ENCODE results near the gene SLC16A3.

SLC16A3 gene

GRCh38 chr17:82263641-82264040 is 34.8 kb downstream of the SLC16A3 start:
- Histone ChIP-seq H3K27ac (ENCODE audit: extremely low read depth, low read depth, low read length) (no peak overlapping the region), H3K9me3 (ENCODE audit: control insufficient read depth, insufficient read depth, low read depth, low read length) (no peaks in the 10 kb centered on the region), H3K36me3 (ENCODE audit: control insufficient read depth in 2 of 2, insufficient read depth in 1 of 2, low read length in 2 of 2) (peaks cover 59 to 98% of the 10 kb centered on the region in 2 experiments), H3K4me3 (ENCODE audit: low read depth, low read length) (no peak overlapping the region), H3K4me1 (ENCODE audit: control insufficient read depth, insufficient read depth, low read length) (peaks cover 11% of the 10 kb centered on the region)
- POLR2A ChIA-PET: interaction anchor here (1.4 kb wide), 1 partner anchor 29 kb away, joined by 9 read pairs; no protein-coding TSS in a partner anchor
- TF ChIP-seq PRDM10 (tag by site-specific recombination; IDR thresholded peaks at IDR 0.05): no peak
- TF ChIP-seq ZSCAN18 (tag by site-specific recombination; IDR thresholded peaks at IDR 0.05): no peak
- no peak for TF ChIP-seq ZBTB1 (tag by site-specific recombination; IDR thresholded peaks at IDR 0.05)
- TF ChIP-seq ZNF169 (tag by site-specific recombination; IDR thresholded peaks at IDR 0.05): no peak
- no peak for TF ChIP-seq ZNF580 (tag by site-specific recombination; IDR thresholded peaks at IDR 0.05)
- TF ChIP-seq ZNF335 (tag by site-specific recombination; conservative IDR thresholded peaks at IDR 0.05): no peak
- TF ChIP-seq ZNF341 (tag by site-specific recombination; IDR thresholded peaks at IDR 0.05; ENCODE audit: low read depth): no peak
- TF ChIP-seq ZNF768 (tag by site-specific recombination; IDR thresholded peaks at IDR 0.05): no peak
- no peak for TF ChIP-seq ZNF416 (tag by site-specific recombination; IDR thresholded peaks at IDR 0.05)
- no peak for TF ChIP-seq SP3 (tag by site-specific recombination; IDR thresholded peaks at IDR 0.05)
- TF ChIP-seq ZSCAN23 (tag by site-specific recombination; IDR thresholded peaks at IDR 0.05): no peak
- TF ChIP-seq ZNF24 (tag by site-specific recombination; IDR thresholded peaks at IDR 0.05): no peak
- no peak for TF ChIP-seq ZNF433 (tag by site-specific recombination; IDR thresholded peaks at IDR 0.05; ENCODE audit: low read depth)
- no peak for TF ChIP-seq ZNF266 (tag by site-specific recombination; IDR thresholded peaks at IDR 0.05; ENCODE audit: low read depth)
- TF ChIP-seq ZNF513 (tag by site-specific recombination; IDR thresholded peaks at IDR 0.05): no peak
- CTCF ChIA-PET: no interaction called here

GRCh38 chr17:82266142-82266541 is 37.3 kb downstream of the SLC16A3 start:
- no peak overlapping the region for H3K4me3 ChIP-seq (ENCODE audit: low read depth, low read length)
- TF ChIP-seq ZNF266 (tag by site-specific recombination; IDR thresholded peaks at IDR 0.05; ENCODE audit: low read depth) (no peak), SETDB1 (IDR thresholded peaks at IDR 0.05; ENCODE audit: insufficient read length, low read length) (no peak), ZNF112 (tag by site-specific recombination; IDR thresholded peaks at IDR 0.05) (no peak), ZNF19 (tag by site-specific recombination; IDR thresholded peaks at IDR 0.05; ENCODE audit: low read depth) (no peak), ZNF701 (tag by site-specific recombination; IDR thresholded peaks at IDR 0.05) (no peak)
- H3K27ac ChIP-seq (ENCODE audit: extremely low read depth, low read depth, low read length): no peak overlapping the region
- H3K4me1 ChIP-seq (ENCODE audit: control insufficient read depth, insufficient read depth, low read length): peaks cover 26% of the 10 kb centered on the region
- POLR2A ChIA-PET: interaction anchor here (0.6 to 0.7 kb wide), 3 partner anchors 27 to 31 kb away, joined by 3 to 5 read pairs (median 4); no protein-coding TSS in a partner anchor
- H3K9me3 ChIP-seq (ENCODE audit: control insufficient read depth, insufficient read depth, low read depth, low read length): no peaks in the 10 kb centered on the region
- CTCF ChIA-PET: interaction anchor here (1.3 kb wide), 1 partner anchor 30 kb away, joined by 4 read pairs; no protein-coding TSS in a partner anchor
- peaks cover 51 to 98% of the 10 kb centered on the region in 2 experiments for H3K36me3 ChIP-seq (ENCODE audit: control insufficient read depth in 2 of 2, insufficient read depth in 1 of 2, low read length in 2 of 2)

All from HEK293 (cell line).